SIG-M5 treated with dmso at 0.1 percent for 504 hours (cell line): ENCODE results near the gene ENPP6.
"Not testable (repeated sequence)": the region's sequence is repeated elsewhere in the genome, so short reads cannot be mapped to it uniquely, and the experiment has no call there.

Source experiments
- DNase-seq: peaks from one replicate; lab custom pipeline; 2025; ENCODE audit not compliant: unreplicated experiment; lab: John Stamatoyannopoulos, UW

ENPP6 gene

DNA sequence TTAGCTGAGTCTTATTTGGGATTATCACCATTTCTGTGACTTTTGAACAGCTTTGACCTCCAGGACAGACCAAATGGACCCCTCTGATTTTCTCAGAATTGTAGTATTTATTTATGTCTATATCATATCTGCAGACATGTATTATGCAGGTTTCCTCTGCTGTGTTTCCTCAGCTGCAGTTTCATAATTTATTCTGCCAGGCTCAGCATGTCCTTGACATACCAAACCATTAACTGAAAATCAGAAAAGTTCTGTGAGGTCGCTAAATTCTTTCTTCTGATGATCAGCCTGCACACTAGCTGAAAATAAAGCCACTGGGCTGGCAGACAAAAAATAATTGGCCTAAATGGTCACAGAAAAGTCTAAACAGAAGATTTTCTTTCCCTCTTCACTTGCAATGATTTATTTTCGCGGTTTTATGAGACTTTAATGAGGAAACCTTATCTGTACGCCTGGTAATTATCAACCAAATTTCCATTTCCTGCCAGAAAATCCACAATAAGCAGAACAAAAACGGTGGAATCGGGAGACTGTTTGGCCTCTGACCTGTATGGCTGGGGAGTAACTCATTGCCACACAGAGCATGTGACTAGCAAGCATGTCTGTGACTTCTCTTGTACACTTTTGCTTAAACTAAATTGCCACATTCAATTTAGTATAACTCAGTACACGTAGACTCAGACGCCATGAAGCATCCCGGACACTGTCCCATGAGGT lies 150.9 kb downstream of the ENPP6 start:
- no peak for DNase-seq

GRCh38 chr4:184064877-184065276 lies 152.8 kb downstream of the ENPP6 start:
- no peak for DNase-seq

DNA sequence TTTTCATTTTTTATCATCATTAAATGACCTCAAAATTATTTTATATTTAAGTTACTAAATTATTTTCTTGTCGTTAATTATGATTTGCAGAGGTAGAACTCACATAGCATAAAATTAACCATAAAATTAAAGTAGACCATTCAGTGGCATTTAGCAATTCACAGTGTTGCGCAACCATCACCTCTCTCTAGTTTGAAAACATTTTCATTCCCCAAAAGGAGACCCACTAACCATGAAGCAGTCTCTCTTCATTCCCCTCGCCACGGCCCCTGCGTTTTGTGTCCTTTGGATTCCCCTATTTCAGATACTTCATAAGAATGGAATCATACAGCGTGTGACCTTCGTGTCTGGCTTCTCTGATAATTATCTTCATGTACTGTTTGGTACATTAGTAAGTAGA lies 154.9 kb downstream of the ENPP6 start:
- DNase-seq: no peak

- no peak for DNase-seq
Measured at GRCh38 chr4:184061582-184061981, 156.1 kb downstream of the ENPP6 start.

DNA sequence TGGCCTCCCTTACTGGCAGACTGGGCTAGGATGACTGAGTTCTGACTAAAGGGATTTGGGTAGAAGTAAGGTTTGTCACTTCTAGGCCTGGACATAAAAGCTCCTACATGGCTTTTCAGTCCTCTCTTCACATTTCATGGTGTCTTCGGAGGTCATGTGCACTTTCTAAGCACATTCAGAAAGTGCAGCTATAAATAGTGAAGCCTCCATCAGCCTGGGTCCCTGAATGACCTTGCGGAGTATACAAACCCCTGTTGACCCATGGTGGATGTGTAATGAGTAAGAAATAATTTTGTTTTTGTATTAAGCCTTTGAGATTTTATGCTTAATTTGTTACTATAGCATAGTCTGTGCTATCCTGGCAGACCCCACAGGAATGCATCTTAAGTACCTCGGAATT lies 158.6 kb downstream of the ENPP6 start:
- no peak for DNase-seq

GRCh38 chr4:184058026-184058425 lies 159.6 kb downstream of the ENPP6 start:
- no peak for DNase-seq

- DNase-seq: no peak
Measured at GRCh38 chr4:184056877-184057276, 160.8 kb downstream of the ENPP6 start.

GRCh38 chr4:184053434-184053833 lies 164.2 kb downstream of the ENPP6 start:
- no peak for DNase-seq

DNA sequence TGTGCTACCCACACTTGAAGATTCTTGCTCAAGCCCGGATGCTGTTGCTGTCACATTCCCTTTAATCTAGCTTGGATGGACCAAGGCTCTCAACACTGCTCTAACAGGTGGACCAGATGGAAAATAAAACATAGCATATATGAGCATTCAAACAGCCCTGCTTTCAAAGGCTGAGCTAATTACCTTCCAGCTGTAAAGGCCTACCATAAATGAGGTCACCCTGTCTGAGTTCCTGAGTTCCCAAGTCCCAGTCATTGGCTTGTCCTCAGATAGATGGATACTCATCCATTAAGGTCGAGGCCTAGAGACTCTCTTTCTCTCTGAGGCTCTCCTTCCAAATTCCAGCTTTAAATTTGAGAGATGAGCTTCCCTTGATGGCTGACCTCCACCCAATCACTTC lies 165.1 kb downstream of the ENPP6 start:
- no peak for DNase-seq

DNA sequence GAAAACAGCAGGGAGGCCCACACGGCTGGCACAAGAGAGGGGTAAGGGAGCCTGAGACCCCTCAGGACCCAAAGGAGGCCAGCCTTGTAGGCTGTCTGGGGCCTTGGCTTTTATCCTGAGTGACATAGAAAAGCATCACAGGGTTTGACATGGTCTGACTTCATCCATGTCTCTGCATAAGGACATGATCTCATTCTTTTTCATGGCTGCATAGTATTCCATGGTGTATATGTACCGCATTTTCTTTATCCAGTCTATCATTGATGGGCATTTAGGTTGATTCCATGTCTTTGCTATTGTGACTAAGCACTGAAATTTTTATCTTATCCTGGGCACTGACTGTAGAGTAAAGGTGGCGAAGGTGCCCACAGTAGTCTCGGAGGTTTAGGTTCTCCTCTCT lies 166.4 kb downstream of the ENPP6 start:
- not testable (repeated sequence) for DNase-seq

DNA sequence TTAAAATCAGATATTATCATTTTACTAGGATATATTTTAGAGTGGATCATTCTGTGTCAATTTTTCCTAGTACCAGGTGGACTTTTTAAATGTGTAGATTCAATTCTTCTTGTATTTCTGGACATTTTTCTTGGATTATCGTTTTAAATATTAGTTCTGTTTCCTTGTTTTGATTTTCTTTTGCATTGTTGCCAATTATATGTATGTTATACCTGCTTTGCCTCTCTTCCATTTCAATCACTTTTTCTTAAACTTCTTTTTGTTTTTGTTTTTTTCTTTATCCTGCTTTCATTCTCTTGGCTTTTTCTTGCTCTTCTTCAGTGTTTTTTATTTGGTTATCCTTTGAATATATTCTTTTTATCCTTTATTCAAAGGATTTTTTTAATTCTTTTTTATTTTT lies 171.5 kb downstream of the ENPP6 start:
- no peak for DNase-seq

- DNase-seq: no peak
Measured at GRCh38 chr4:184041156-184041555, 176.5 kb downstream of the ENPP6 start.

DNA sequence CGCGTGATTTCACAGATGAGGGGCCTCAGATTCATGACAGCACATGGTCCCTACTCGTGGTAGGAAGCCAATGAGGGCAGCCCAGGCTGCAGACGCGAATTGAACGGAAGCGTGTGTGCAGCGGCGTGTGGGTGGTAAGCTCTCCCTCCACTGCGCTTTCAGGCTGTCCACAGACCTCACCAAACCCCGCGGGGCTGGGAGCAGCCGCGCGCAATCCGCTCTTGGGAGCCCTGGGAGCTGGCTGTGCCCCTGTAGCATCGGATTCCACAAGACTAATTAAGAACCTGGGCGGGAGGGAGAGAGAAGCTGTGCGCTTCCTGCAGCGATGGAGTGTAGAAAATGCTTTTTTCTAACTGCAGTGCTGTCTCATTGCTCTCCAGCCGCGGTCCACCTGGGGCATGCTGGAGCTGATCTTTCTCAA lies 177.7 kb downstream of the ENPP6 start:
- DNase-seq: no peak
